HepG2 (cell line): ENCODE results near the gene IVD. TPM values are rescaled to one million over a fixed set of nuclear protein-coding genes. Genes with fewer than 3 reads are reported as not detected.
A peak's percentile ranks its signal among the peaks of the same experiment; 100 is the strongest.

Source experiments
- ATAC-seq: fragments of 200-7000 bp; cut with Tn5 transposase; 3 replicates; pipeline ENCODE4 v1.9.1; 2020; ENCODE audit warnings: mild to moderate bottlenecking, moderate library complexity
- BruUV-seq: library from RNA; stranded (reverse); fragments of 400-500 nt; replicated peaks from 2 replicates; lab custom pipeline; 2021; lab: Mats Ljungman, UMichigan
- CTCF ChIA-PET: fragments of 300-600 bp; formaldehyde crosslinking; extraction: SDS; loops from one replicate; lab custom pipeline; 2021; ENCODE audit warnings: low total read pairs, inconsistent platforms, low intra/inter-chr PET ratio; lab: Yijun Ruan, JAX
- POLR2A ChIA-PET: fragments of 350-600 bp; sonication (Branson Sonifier 250); formaldehyde crosslinking; loops from one replicate; lab custom pipeline; 2020; ENCODE audit warnings: antibody characterized with exemption, inconsistent platforms; lab: Yijun Ruan, JAX
- DNase-seq: peaks from one replicate; pipeline ENCODE4 v3.0.0-alpha.2; 2015; ENCODE audit warnings: low spot score
- FAIRE-seq: peaks from 3 replicates; lab custom pipeline; 2011; peaks lifted over from hg19 to GRCh38; lab: Jason Lieb, UNC
- H2AFZ ChIP-seq: one replicate; pipeline ENCODE4 v1.6.1; 2011; ENCODE audit warnings: low read length, inconsistent platforms
- H3K27ac ChIP-seq: fragments of 300-600 bp; 3 replicates; pipeline ENCODE4 v1.8.0; 2011; ENCODE audit warnings: mixed run types, mild to moderate bottlenecking, mixed read lengths, low read length, inconsistent platforms; ENCODE audit not compliant: insufficient read depth; ENCODE audit errors: extremely low read length
- H3K27me3 ChIP-seq, 2 experiments: fragments of 200-600 bp in 1 of 2; 2 replicates in 1 of 2; 3 replicates in 1 of 2; pipeline versions ENCODE4 v1.6.0 to v1.8.0; 2011; ENCODE audit warnings: low read length in 2 of 2, mild to moderate bottlenecking in 2 of 2, moderate library complexity in 2 of 2, inconsistent platforms in 1 of 2; ENCODE audit not compliant: insufficient read depth in 2 of 2, control insufficient read depth in 1 of 2
- H3K36me3 ChIP-seq, 2 experiments: fragments of 200-600 bp in 1 of 2; replicated peaks in 1 of 2; 2 replicates in 1 of 2; 3 replicates in 1 of 2; pipeline versions ENCODE4 v1.5.1 to v1.8.0; 2011; ENCODE audit warnings: low read length in 2 of 2, inconsistent platforms in 1 of 2; ENCODE audit not compliant: insufficient read depth in 2 of 2, control insufficient read depth in 1 of 2
- H3K4me1 ChIP-seq: 2 replicates; pipeline ENCODE4 v1.5.1; 2012; ENCODE audit warnings: low read length, inconsistent platforms; ENCODE audit not compliant: insufficient read depth
- H3K4me2 ChIP-seq: 2 replicates; pipeline ENCODE4 v1.6.0; 2011; ENCODE audit warnings: low read depth, low read length, inconsistent platforms
- H3K4me3 ChIP-seq, 3 experiments: fragments of 200-600 bp in 1 of 3; sonication (generic), shearing (Covaris generic) in 1 of 3; replicated peaks in 1 of 3; 2 replicates each; pipeline ENCODE4 v1.5.1; 2011 to 2016; ENCODE audit warnings: low read length in 3 of 3, inconsistent platforms in 2 of 3, low read depth in 2 of 3, mild to moderate bottlenecking in 2 of 3, control low read depth in 1 of 3, mixed read lengths in 1 of 3; ENCODE audit not compliant: insufficient read depth in 1 of 3
- H3K79me2 ChIP-seq: one replicate; pipeline ENCODE4 v1.6.1; 2011; ENCODE audit warnings: low read length, inconsistent platforms; ENCODE audit not compliant: insufficient read depth
- H3K9ac ChIP-seq: 2 replicates; pipeline ENCODE4 v1.6.0; 2011; ENCODE audit warnings: mild to moderate bottlenecking, low read depth, low read length, inconsistent platforms; ENCODE audit not compliant: insufficient read depth
- H3K9me3 ChIP-seq: 2 replicates; pipeline ENCODE4 v1.5.1; 2012; ENCODE audit warnings: mild to moderate bottlenecking, low read length
- H4K20me1 ChIP-seq: 2 replicates; pipeline ENCODE4 v1.6.0; 2011; ENCODE audit warnings: inconsistent platforms, mild to moderate bottlenecking, low read length, moderate library complexity; ENCODE audit not compliant: insufficient read depth
- HNRNPL ChIP-seq: fragments of 200-400 bp; formaldehyde crosslinking; IDR thresholded peaks from 2 replicates; pipeline ENCODE4 v1.6.1; 2017; ENCODE audit warnings: mild to moderate bottlenecking, low read depth, low read length
- HOXA9 ChIP-seq: sonication (generic); formaldehyde crosslinking; IDR thresholded peaks from 2 replicates; pipeline ENCODE4 v1.8.1; 2022; ENCODE audit warnings: missing genetic modification reagents, mild to moderate bottlenecking, moderate library complexity, borderline replicate concordance
- RCOR2 ChIP-seq: IDR thresholded peaks from 2 replicates; pipeline ENCODE4 v1.6.1; 2016; ENCODE audit warnings: missing biosample characterization, missing genetic modification reagents
- ZNF598 ChIP-seq: sonication (generic); formaldehyde crosslinking; IDR thresholded peaks from 2 replicates; pipeline ENCODE4 v1.5.1; 2020; ENCODE audit warnings: mild to moderate bottlenecking, missing genetic modification reagents, borderline replicate concordance
- ZNF761 ChIP-seq: sonication (generic); formaldehyde crosslinking; conservative IDR thresholded peaks from 2 replicates; pipeline ENCODE4 v1.4.0; 2020; ENCODE audit warnings: mild to moderate bottlenecking, missing genetic modification reagents
- WGBS: methylation state at CpG from one replicate; pipeline ENCODE4 v1.1.6; 2017; ENCODE audit warnings: low lambda C conversion rate; 5-methylcytosine and 5-hydroxymethylcytosine counted together
- in situ Hi-C: cut with HindIII; loops from 2 replicates; pipeline ENCODE4 v1.10.0; 2017; ENCODE audit warnings: low pct_unique_long_range_greater_than_20kb; ENCODE audit not compliant: extremely low pct_ligation_motif_present
- intact Hi-C: fragments of 100-400 bp; cut with micrococcal nuclease; formaldehyde crosslinking; loops from one replicate; pipeline ENCODE4 v1.10.0; 2022; ENCODE audit not compliant: unreplicated experiment
- polyA plus RNA-seq, 8 experiments: library from polyadenylated mRNA; depleted of rRNA in 3 of 8; stranded (reverse) in 7 of 8; unstranded in 1 of 8; fragments of >200 nt; fragmentation: Illumina TruSeq in 4 of 8; extraction: Trizol in 4 of 8; gene quantifications; 2 replicates each; pipeline versions ENCODE4 v1.2.1 to v1.2.3, GENCODE V29; 2011 to 2016; ENCODE audit warnings: low read depth in 4 of 8, missing spikeins in 1 of 8, mixed read lengths in 1 of 8; ENCODE audit not compliant: insufficient read depth in 1 of 8
- total RNA-seq, 5 experiments: library from RNA; depleted of rRNA; stranded (reverse); fragments of >200 nt; fragmentation: Illumina TruSeq; extraction: Trizol; gene quantifications; 2 replicates each; pipeline ENCODE4 v1.2.3, GENCODE V29; 2016; ENCODE audit warnings: low read depth in 1 of 5
- TF ChIP-seq, protein P1 (sequence below): sonication (generic); formaldehyde crosslinking; IDR thresholded peaks from 2 replicates; pipeline ENCODE4; 2020; ENCODE audit warnings: missing genetic modification reagents, mild to moderate bottlenecking, borderline replicate concordance

Gene IVD
- total and polyA plus RNA-seq, 2 of the 13 experiments (the other 11 are each of a cell fraction or from before 2014, with no cell fraction given) = 48.0 to 53.9 TPM

- H3K79me2 ChIP-seq = no peaks in the 10 kb centered on the region
- no TSS peak for BruUV-seq
- no peak overlapping the region for H2AFZ ChIP-seq
- 45% methylated on average over 7 of the region's 14 CpGs for WGBS
- no peaks in the 10 kb centered on the region for H3K9me3 ChIP-seq
- H4K20me1 ChIP-seq = no peaks in the 10 kb centered on the region
- ChIA-PET POLR2A (interaction anchor here (4.4 kb wide), 1 partner anchor 38 kb away, joined by 16 read pairs; the partner anchor contains the start of gene IVD), CTCF (interaction anchor here (1.7 to 2.1 kb wide), 2 partner anchors 22 to 46 kb away, joined by 5 to 8 read pairs; no protein-coding TSS in a partner anchor)
- intact Hi-C loops = no loop called here
- H3K4me1 ChIP-seq = no peaks in the 10 kb centered on the region
- no peak overlapping the region for H3K9ac ChIP-seq
- FAIRE-seq (no peak), DNase-seq (no peak), ATAC-seq (no peak)
- in situ Hi-C loops = no loop called here
- H3K4me2 ChIP-seq = no peak overlapping the region
- peaks cover 14 to 85% of the 10 kb centered on the region in 2 experiments for H3K27me3 ChIP-seq
- no peaks in the 10 kb centered on the region for H3K36me3 ChIP-seq
- H3K27ac ChIP-seq = no peak overlapping the region
- no peak overlapping the region for H3K4me3 ChIP-seq
- TF ChIP-seq, protein P1, sequence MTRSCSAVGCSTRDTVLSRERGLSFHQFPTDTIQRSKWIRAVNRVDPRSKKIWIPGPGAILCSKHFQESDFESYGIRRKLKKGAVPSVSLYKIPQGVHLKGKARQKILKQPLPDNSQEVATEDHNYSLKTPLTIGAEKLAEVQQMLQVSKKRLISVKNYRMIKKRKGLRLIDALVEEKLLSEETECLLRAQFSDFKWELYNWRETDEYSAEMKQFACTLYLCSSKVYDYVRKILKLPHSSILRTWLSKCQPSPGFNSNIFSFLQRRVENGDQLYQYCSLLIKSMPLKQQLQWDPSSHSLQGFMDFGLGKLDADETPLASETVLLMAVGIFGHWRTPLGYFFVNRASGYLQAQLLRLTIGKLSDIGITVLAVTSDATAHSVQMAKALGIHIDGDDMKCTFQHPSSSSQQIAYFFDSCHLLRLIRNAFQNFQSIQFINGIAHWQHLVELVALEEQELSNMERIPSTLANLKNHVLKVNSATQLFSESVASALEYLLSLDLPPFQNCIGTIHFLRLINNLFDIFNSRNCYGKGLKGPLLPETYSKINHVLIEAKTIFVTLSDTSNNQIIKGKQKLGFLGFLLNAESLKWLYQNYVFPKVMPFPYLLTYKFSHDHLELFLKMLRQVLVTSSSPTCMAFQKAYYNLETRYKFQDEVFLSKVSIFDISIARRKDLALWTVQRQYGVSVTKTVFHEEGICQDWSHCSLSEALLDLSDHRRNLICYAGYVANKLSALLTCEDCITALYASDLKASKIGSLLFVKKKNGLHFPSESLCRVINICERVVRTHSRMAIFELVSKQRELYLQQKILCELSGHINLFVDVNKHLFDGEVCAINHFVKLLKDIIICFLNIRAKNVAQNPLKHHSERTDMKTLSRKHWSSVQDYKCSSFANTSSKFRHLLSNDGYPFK (CRISPR knock-in tag) = no peak
- TF ChIP-seq HNRNPL = 0 out of 2 replicates have a peak, but pooled peaks have one; percentile 53
Measured at GRCh38 chr15:40366457-40367370, 38.9 kb upstream of the IVD start.

- FAIRE-seq (no peak), DNase-seq (no peak), ATAC-seq (no peak)
- Histone ChIP-seq H3K4me2 (peak overlapping the region; percentile 57), H3K4me1 (no peaks in the 10 kb centered on the region), H3K27me3 (peaks cover 14 to 86% of the 10 kb centered on the region in 2 experiments), H3K36me3 (no peaks in the 10 kb centered on the region), H3K79me2 (no peaks in the 10 kb centered on the region), H3K4me3 (peak overlapping the region in 1 of 3 experiments; percentile 43; a peak in 1 of 6 replicates), H4K20me1 (no peaks in the 10 kb centered on the region), H3K9ac (no peak overlapping the region), H3K27ac (no peak overlapping the region), H2AFZ (no peak overlapping the region), H3K9me3 (no peaks in the 10 kb centered on the region)
- no peak for TF ChIP-seq ZNF761 (CRISPR knock-in tag)
- no peak for TF ChIP-seq RCOR2 (CRISPR knock-in tag)
- no peak for TF ChIP-seq ZNF598 (CRISPR knock-in tag)
- 0 out of 2 replicates have a peak, but pooled peaks have one; percentile 2 for TF ChIP-seq HOXA9 (CRISPR knock-in tag)
- intact Hi-C loops (no loop called here), in situ Hi-C loops (no loop called here)
- BruUV-seq = no TSS peak
- CTCF ChIA-PET = interaction anchor here (1.7 to 3.0 kb wide), 3 partner anchors 23 to 54 kb away, joined by 5 to 32 read pairs (median 8); no protein-coding TSS in a partner anchor
- POLR2A ChIA-PET = interaction anchor here (4.4 kb wide), 1 partner anchor 38 kb away, joined by 16 read pairs; the partner anchor contains the start of gene IVD
- WGBS = 73% methylated on average over 5 of the region's 5 CpGs
Measured at GRCh38 chr15:40367371-40367685, 38.3 kb upstream of the IVD start.
